Gastrocnemius medialis (tissue), 4 donors: Measurements from ENCODE around the gene WNT3A. TPM values are rescaled to one million over a fixed set of nuclear protein-coding genes. Genes with fewer than 3 reads are reported as not detected.

Experiments used
- ATAC-seq, 2 donors: fragments of 150-250 bp; one replicate each; pipeline ENCODE4 v1.9.1; 2016
- DNase-seq, 2 donors: peaks; one replicate each; pipeline ENCODE4 v3.0.0-alpha.2; 2019
- H3K27ac ChIP-seq, 4 donors: fragments of 200-600 bp; sonication (generic); 1 replicate in 1 of 4; 2 replicates in 3 of 4; pipeline ENCODE4 v1.5.1; 2016 to 2018; ENCODE audit warnings: mild to moderate bottlenecking in 2 of 4, moderate library complexity in 1 of 4
- H3K27me3 ChIP-seq, 3 donors: fragments of 200-600 bp; sonication (generic) in 2 of 3; 1 replicate in 1 of 3; 2 replicates in 2 of 3; pipeline versions ENCODE4 v1.5.1 to v1.6.0; 2016 to 2019; ENCODE audit warnings: mild to moderate bottlenecking in 1 of 3, moderate library complexity in 1 of 3
- H3K36me3 ChIP-seq, 2 donors: fragments of 200-600 bp; sonication (generic) in 1 of 2; one replicate each; pipeline ENCODE4 v1.5.1; 2017 to 2018
- H3K4me1 ChIP-seq, 2 donors: fragments of 200-600 bp; sonication (generic) in 1 of 2; one replicate each; pipeline ENCODE4 v1.5.1; 2016 to 2017; ENCODE audit warnings: mild to moderate bottlenecking in 2 of 2
- H3K4me3 ChIP-seq, 4 donors: fragments of 200-600 bp; sonication (generic) in 3 of 4; 1 replicate in 1 of 4; 2 replicates in 3 of 4; pipeline ENCODE4 v1.5.1; 2016 to 2019; ENCODE audit warnings: mild to moderate bottlenecking in 2 of 4
- H3K9me3 ChIP-seq, 3 donors: fragments of 200-600 bp; sonication (generic) in 2 of 3; 1 replicate in 1 of 3; 2 replicates in 2 of 3; pipeline ENCODE4 v1.5.1; 2016 to 2019
- POLR2A ChIP-seq, 2 donors: fragments of 450-650 bp; IDR thresholded peaks; one replicate each; pipeline ENCODE4 v1.6.1; 2017; ENCODE audit warnings: antibody characterized with exemption in 2 of 2, mild to moderate bottlenecking in 2 of 2, moderate library complexity in 2 of 2
- in situ Hi-C, 4 donors: fragments of 200-750 bp; cut with MboI; loops; one replicate each; pipeline versions ENCODE4 v1.15.0 to v1.8.0; 2017; ENCODE audit warnings: low sequenced_read_pairs in 4 of 4
- intact Hi-C: fragments of 100-400 bp; cut with DNase I; formaldehyde crosslinking; loops from one replicate; pipeline ENCODE4 v1.15.1; 2023; ENCODE audit warnings: low total_unique reads
- total RNA-seq, 4 donors: library from RNA; depleted of rRNA; stranded (reverse); fragments of >200 nt; gene quantifications; one replicate each; pipeline versions ENCODE4 v1.1.0 to v1.2.3, GENCODE V29; 2016
- TF ChIP-seq, protein P1 (sequence below), 5 experiments: fragments of 450-650 bp in 3 of 5; fragments of 200-600 bp in 2 of 5; sonication (generic) in 2 of 5; IDR thresholded peaks in 4 of 5; conservative IDR thresholded peaks in 1 of 5; 1 replicate in 4 of 5; 2 replicates in 1 of 5; pipeline ENCODE4 v1.5.1; 2016 to 2019; ENCODE audit warnings: antibody characterized with exemption in 5 of 5, mild to moderate bottlenecking in 3 of 5, moderate library complexity in 3 of 5

The WNT3A gene
- total RNA-seq, 4 donors from 2014 or later, result not detected

DNA sequence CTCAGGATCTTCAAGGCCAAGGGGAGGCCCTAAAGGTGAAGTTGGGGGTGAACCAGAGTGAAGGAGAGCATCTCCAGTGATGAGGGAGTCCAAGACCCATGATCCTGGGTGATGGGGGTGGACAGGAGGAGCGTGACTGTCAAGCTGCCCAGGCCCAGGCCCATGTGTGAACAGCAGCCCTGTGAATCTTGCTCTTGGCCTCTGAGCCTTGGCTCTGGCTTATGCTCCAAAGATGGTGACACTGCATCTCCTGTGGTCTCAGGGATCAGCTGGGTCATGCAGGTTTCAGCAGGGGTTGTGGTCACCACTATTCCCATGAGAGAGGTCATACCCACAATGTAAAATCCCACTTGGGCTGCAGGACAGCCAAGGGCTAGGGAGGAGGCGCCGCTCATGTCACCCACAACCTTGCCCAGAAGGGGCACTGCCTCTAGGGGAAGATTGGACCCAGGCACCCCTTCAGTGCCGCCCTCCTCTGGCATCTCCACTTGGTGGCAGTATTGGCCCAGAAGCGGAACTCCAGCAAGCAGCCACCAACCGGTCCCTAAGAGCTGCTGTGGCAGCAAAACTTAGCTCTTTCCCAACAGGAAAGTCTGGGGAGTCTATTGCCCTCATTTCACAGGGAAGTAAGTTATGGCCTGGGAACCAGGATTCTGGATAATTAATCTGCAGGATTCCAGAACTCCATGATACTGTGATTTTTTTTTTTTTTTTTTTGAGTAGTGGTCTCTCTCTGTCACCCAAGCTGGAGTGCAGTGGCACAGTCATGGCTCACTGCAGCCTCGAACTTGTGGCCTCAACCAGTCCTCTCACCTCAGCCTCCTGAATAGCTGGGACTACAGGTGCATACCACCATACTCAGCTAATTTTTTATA, 7.5 kb upstream of the WNT3A start:
- DNase-seq (peak in 1 of 2 donors; percentile 52), ATAC-seq (peak; percentile 65 to 90)
- Histone ChIP-seq H3K9me3 (no peaks in the 10 kb centered on the region), H3K4me1 (no peaks in the 10 kb centered on the region), H3K27ac (no peak overlapping the region), H3K36me3 (no peaks in the 10 kb centered on the region), H3K27me3 (peaks cover 9 to 11% (median 10%) of the 10 kb centered on the region in 3 donors), H3K4me3 (no peak overlapping the region)
- intact Hi-C loops, result no loop called here
- TF ChIP-seq POLR2A (IDR thresholded peaks at IDR 0.05), result no peak
- TF ChIP-seq, protein P1, sequence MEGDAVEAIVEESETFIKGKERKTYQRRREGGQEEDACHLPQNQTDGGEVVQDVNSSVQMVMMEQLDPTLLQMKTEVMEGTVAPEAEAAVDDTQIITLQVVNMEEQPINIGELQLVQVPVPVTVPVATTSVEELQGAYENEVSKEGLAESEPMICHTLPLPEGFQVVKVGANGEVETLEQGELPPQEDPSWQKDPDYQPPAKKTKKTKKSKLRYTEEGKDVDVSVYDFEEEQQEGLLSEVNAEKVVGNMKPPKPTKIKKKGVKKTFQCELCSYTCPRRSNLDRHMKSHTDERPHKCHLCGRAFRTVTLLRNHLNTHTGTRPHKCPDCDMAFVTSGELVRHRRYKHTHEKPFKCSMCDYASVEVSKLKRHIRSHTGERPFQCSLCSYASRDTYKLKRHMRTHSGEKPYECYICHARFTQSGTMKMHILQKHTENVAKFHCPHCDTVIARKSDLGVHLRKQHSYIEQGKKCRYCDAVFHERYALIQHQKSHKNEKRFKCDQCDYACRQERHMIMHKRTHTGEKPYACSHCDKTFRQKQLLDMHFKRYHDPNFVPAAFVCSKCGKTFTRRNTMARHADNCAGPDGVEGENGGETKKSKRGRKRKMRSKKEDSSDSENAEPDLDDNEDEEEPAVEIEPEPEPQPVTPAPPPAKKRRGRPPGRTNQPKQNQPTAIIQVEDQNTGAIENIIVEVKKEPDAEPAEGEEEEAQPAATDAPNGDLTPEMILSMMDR (IDR thresholded peaks at IDR 0.05 in 4 of 5, conservative IDR thresholded peaks at IDR 0.05 in 1 of 5), result peak; percentile 40 to 75 (median 61)
- in situ Hi-C loops, result no loop called here

DNA sequence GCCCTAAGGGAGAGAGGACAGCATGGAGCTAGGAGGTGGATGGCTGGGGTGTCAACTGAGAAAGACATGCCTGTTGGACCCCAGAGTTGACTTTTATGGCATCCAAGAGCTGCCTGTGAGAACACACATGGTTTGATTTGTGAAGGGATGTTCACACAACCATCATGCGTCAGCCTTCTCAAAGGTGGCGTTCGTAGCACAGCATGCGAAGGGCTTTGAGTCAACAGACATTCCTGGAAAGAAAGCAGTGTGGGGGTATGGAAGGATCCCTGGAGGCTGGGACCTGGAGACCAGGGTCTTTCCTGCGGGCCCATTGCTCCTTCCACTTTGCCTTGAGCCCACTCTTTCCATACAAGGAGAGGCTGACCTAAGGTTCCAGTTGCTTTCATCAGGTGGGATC, 6.4 kb upstream of the WNT3A start:
- Histone ChIP-seq H3K9me3 (no peaks in the 10 kb centered on the region), H3K27me3 (peaks cover 20 to 21% (median 20%) of the 10 kb centered on the region in 3 donors), H3K4me1 (no peaks in the 10 kb centered on the region), H3K4me3 (no peak overlapping the region), H3K27ac (no peak overlapping the region), H3K36me3 (no peaks in the 10 kb centered on the region)
- no peak for TF ChIP-seq POLR2A (IDR thresholded peaks at IDR 0.05)
- TF ChIP-seq, protein P1 (IDR thresholded peaks at IDR 0.05 in 4 of 5, conservative IDR thresholded peaks at IDR 0.05 in 1 of 5), result no peak
- in situ Hi-C loops, result no loop called here
- ATAC-seq (no peak), DNase-seq (peak in 1 of 2 donors; percentile 3)
- intact Hi-C loops, result loop anchor here (10.0 kb wide), 1 partner anchor 74 kb away; no protein-coding TSS in a partner anchor

DNA sequence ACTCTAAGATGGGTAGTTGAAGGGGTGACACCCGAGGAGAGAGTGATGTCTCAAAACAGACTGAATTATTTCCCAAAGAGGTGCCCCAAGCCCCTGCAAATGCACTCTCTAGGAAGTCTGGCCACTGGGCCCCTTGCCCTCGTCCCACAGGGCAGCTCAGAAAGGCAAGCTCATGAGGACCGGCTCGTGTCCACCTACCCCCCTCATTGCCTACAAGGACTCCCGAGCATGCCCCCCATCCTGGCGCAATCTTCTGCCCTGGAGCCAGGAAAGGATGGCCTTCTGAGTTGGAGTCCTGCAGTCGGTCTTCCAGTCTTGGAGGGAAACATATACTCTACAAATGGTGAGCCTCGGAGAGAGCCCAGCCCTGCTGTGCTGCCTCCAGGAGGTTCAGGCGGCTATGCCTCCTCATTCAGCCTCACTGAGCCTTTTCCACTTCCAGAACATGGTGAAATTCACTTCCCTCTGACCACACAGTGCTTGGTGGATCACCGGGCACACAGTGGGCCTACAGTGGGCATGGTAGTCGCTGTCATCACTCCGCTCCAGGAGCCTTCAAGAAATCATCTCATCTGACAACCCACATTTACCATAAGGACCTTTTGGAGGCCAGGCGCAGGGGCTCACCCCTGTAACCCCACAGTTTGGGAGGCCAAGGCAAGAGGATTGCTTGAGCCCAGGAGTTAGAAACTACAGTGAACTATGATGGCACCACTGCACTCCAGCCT, 5.8 kb upstream of the WNT3A start:
- no peaks in the 10 kb centered on the region for H3K36me3 ChIP-seq
- no peak overlapping the region for H3K27ac ChIP-seq
- TF ChIP-seq, protein P1 (IDR thresholded peaks at IDR 0.05 in 4 of 5, conservative IDR thresholded peaks at IDR 0.05 in 1 of 5), result no peak
- no peak for TF ChIP-seq POLR2A (IDR thresholded peaks at IDR 0.05)
- peaks cover 26 to 27% (median 26%) of the 10 kb centered on the region in 3 donors for H3K27me3 ChIP-seq
- in situ Hi-C loops (no loop called here), intact Hi-C loops (loop anchor here (10.0 kb wide), 1 partner anchor 74 kb away; no protein-coding TSS in a partner anchor)
- no peak for ATAC-seq
- H3K9me3 ChIP-seq, result no peaks in the 10 kb centered on the region
- DNase-seq, result peak in 1 of 2 donors; percentile 6
- no peak overlapping the region for H3K4me3 ChIP-seq
- H3K4me1 ChIP-seq, result no peaks in the 10 kb centered on the region

DNA sequence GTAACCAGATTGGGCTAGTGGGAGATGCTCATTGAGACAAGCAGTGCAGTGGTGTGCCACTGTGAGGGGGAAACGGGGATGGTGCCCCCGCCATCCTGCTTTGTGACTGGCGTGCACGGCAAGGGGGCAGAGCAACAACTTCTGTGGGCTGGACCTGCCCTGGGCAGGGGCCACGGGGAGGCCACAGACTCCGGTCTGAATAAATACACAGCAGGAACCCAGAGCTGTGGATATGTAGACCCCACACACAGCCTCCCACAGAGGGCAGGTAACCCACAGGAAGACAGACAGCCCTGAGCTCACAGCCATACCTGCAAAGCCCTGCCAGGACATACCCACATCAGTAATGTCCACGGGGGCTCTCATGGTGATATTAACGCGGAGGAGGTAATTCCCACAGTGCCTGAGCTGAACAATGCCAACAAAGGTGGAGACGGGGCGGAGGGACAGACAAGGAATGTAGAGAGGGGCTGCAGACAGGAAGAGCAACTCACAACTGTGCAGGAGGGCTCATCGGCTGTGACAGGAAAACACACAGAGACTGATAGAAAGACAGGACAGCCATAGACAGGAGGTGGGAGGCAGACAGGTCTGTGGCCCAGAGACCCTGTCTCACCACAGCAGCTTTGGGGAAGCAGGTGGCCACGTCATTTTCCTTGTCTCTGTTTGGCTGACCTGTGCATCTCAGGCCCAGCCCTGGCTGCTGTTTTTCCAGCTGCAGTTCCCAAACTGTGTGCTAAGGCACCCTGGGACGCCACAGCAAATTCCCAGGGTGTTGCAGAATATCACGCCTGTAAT, 4.9 kb upstream of the WNT3A start:
- Histone ChIP-seq H3K27me3 (peaks cover 30 to 31% (median 31%) of the 10 kb centered on the region in 3 donors), H3K4me3 (no peak overlapping the region), H3K36me3 (no peaks in the 10 kb centered on the region), H3K9me3 (no peaks in the 10 kb centered on the region), H3K27ac (no peak overlapping the region), H3K4me1 (no peaks in the 10 kb centered on the region)
- intact Hi-C loops, result loop anchor here (10.0 kb wide), 1 partner anchor 73 kb away; no protein-coding TSS in a partner anchor
- in situ Hi-C loops, result no loop called here
- no peak for ATAC-seq
- no peak for DNase-seq
- TF ChIP-seq, protein P1 (IDR thresholded peaks at IDR 0.05 in 4 of 5, conservative IDR thresholded peaks at IDR 0.05 in 1 of 5), result no peak
